K562 (cell line): ENCODE results near the gene CDHR2. TPM values are rescaled to one million over a fixed set of nuclear protein-coding genes. Genes with fewer than 3 reads are reported as not detected.

ENCODE experiments used
- ATAC-seq: fragments of 200-7000 bp; cut with Tn5 transposase; 3 replicates; pipeline ENCODE4 v1.9.1; 2020; ENCODE audit warnings: moderate library complexity
- BruUV-seq: library from RNA; stranded (reverse); fragments of 400-500 nt; replicated peaks from 2 replicates; lab custom pipeline; 2021; lab: Mats Ljungman, UMichigan
- CTCF ChIA-PET: fragments of 300-600 bp; formaldehyde crosslinking; extraction: SDS; loops from one replicate; lab custom pipeline; 2021; ENCODE audit warnings: low intra/inter-chr PET ratio; lab: Yijun Ruan, JAX
- POLR2A ChIA-PET: fragments of 300-600, 350-650 bp; sonication (Branson Sonifier 250); formaldehyde crosslinking; extraction: SDS; loops from one replicate; lab custom pipeline; 2021; ENCODE audit warnings: antibody characterized with exemption, inconsistent platforms; lab: Yijun Ruan, JAX
- DNase-seq, 4 experiments: peaks; one replicate each; pipeline versions ENCODE4 v3.0.0 to v3.0.0-alpha.2; 2011 to 2018; ENCODE audit warnings: low spot score in 3 of 4, mixed read lengths in 3 of 4; ENCODE audit errors: extremely low read depth in 1 of 4
- FAIRE-seq: peaks from 2 replicates; lab custom pipeline; 2011; peaks lifted over from hg19 to GRCh38; lab: Jason Lieb, UNC
- H2AFZ ChIP-seq: 2 replicates; pipeline ENCODE4 v1.6.0; 2011; ENCODE audit warnings: low read depth, low read length, control low read depth, inconsistent platforms
- H3K27ac ChIP-seq: fragments of 200-600 bp; 3 replicates; pipeline ENCODE4 v1.8.0; 2011; ENCODE audit warnings: low read depth, mild to moderate bottlenecking, control low read depth, inconsistent platforms, low read length, moderate library complexity, mixed read lengths; ENCODE audit errors: extremely low read depth
- H3K27me3 ChIP-seq, 2 experiments: fragments of 300-600 bp in 1 of 2; 2 replicates in 1 of 2; 3 replicates in 1 of 2; pipeline versions ENCODE4 v1.6.0 to v1.8.0; 2011; ENCODE audit warnings: inconsistent platforms in 2 of 2, low read length in 2 of 2, mild to moderate bottlenecking in 1 of 2, mixed read lengths in 1 of 2, moderate library complexity in 1 of 2; ENCODE audit not compliant: control insufficient read depth in 2 of 2, insufficient read depth in 2 of 2
- H3K36me3 ChIP-seq: fragments of 300-600 bp; 3 replicates; pipeline ENCODE4 v1.8.0; 2011; ENCODE audit warnings: mild to moderate bottlenecking, low read length, inconsistent platforms; ENCODE audit not compliant: control insufficient read depth, insufficient read depth
- H3K4me1 ChIP-seq, 2 experiments: fragments of 200-600 bp in 1 of 2; replicated peaks in 1 of 2; 2 replicates in 1 of 2; 3 replicates in 1 of 2; pipeline versions ENCODE4 v1.5.1 to v1.8.0; 2011; ENCODE audit warnings: inconsistent platforms in 2 of 2, low read length in 2 of 2, mild to moderate bottlenecking in 1 of 2, mixed read lengths in 1 of 2, moderate library complexity in 1 of 2; ENCODE audit not compliant: control insufficient read depth in 2 of 2, insufficient read depth in 2 of 2
- H3K4me2 ChIP-seq: 2 replicates; pipeline ENCODE4 v1.6.1; 2011; ENCODE audit warnings: low read length, control low read depth, inconsistent platforms, mixed read lengths; ENCODE audit not compliant: insufficient read depth
- H3K4me3 ChIP-seq: fragments of 200-600 bp; sonication (generic), shearing (Covaris generic); 2 replicates; pipeline ENCODE4 v1.5.1; 2016; ENCODE audit warnings: control low read depth, inconsistent platforms
- H3K79me2 ChIP-seq: fragments of 200-600 bp; 3 replicates; pipeline ENCODE4 v1.8.0; 2011; ENCODE audit warnings: low read length, inconsistent platforms; ENCODE audit not compliant: control insufficient read depth, insufficient read depth
- H3K9ac ChIP-seq, 2 experiments: 2 replicates each; pipeline versions ENCODE4 v1.6.0 to v1.6.1; 2011; ENCODE audit warnings: low read depth in 2 of 2, low read length in 2 of 2, control low read depth in 1 of 2, inconsistent platforms in 1 of 2, mild to moderate bottlenecking in 1 of 2, mixed read lengths in 1 of 2; ENCODE audit not compliant: insufficient read depth in 1 of 2
- H3K9me1 ChIP-seq: one replicate; pipeline ENCODE4 v1.6.0; 2011; ENCODE audit warnings: inconsistent platforms, mild to moderate bottlenecking, low read length, moderate library complexity; ENCODE audit not compliant: control insufficient read depth, insufficient read depth
- H3K9me3 ChIP-seq: replicated peaks from 2 replicates; pipeline ENCODE4 v1.5.1; 2011; ENCODE audit warnings: low read depth, low read length, inconsistent platforms; ENCODE audit not compliant: control insufficient read depth, insufficient read depth
- H4K20me1 ChIP-seq: replicated peaks from 2 replicates; pipeline ENCODE4 v1.6.1; 2011; ENCODE audit warnings: low read length, inconsistent platforms, mixed read lengths; ENCODE audit not compliant: control insufficient read depth, insufficient read depth
- CHCHD3 ChIP-seq: fragments of 250-450 bp; sonication (Bioruptor Pico); IDR thresholded peaks from 2 replicates; pipeline ENCODE4 v2.1.2; 2022; ENCODE audit warnings: mild to moderate bottlenecking
- GATAD2A ChIP-seq: fragments of 450-650 bp; IDR thresholded peaks from 2 replicates; pipeline ENCODE4 v1.6.1; 2017
- HDAC3 ChIP-seq: fragments of 450-650 bp; IDR thresholded peaks from 2 replicates; pipeline ENCODE4 v1.6.1; 2018; ENCODE audit warnings: borderline replicate concordance, mild to moderate bottlenecking, moderate library complexity; ENCODE audit not compliant: partially characterized antibody
- HLTF ChIP-seq: fragments of 450-650 bp; IDR thresholded peaks from 2 replicates; pipeline ENCODE4 v1.6.1; 2016
- HNRNPUL1 ChIP-seq: fragments of 200-400 bp; formaldehyde crosslinking; IDR thresholded peaks from 2 replicates; pipeline ENCODE4 v1.6.1; 2017; ENCODE audit warnings: low read length
- HSF4 ChIP-seq: fragments of 250-450 bp; sonication (Bioruptor Pico); IDR thresholded peaks from 2 replicates; pipeline ENCODE4 v2.1.2; 2022; ENCODE audit warnings: mild to moderate bottlenecking, moderate library complexity, borderline replicate concordance
- MAFF ChIP-seq: IDR thresholded peaks from 2 replicates; pipeline ENCODE4 v1.6.1; 2012; ENCODE audit warnings: low read length, improper control_type of control experiment
- RBM39 ChIP-seq: fragments of 200-400 bp; formaldehyde crosslinking; optimal IDR thresholded peaks from 2 replicates; pipeline ENCODE3; 2018; ENCODE audit warnings: low read depth, low read length
- SRSF7 ChIP-seq: fragments of 200-400 bp; formaldehyde crosslinking; optimal IDR thresholded peaks from 2 replicates; pipeline ENCODE3; 2017; ENCODE audit warnings: mild to moderate bottlenecking, low read depth, low read length
- ZC3H11A ChIP-seq: IDR thresholded peaks from 2 replicates; pipeline ENCODE4 v1.6.1; 2012; ENCODE audit warnings: low read depth, low read length, improper control_type of control experiment
- ZNF165 ChIP-seq: fragments of 250-450 bp; sonication (Bioruptor Pico); IDR thresholded peaks from 2 replicates; pipeline ENCODE4 v1.4.0; 2020; ENCODE audit warnings: borderline replicate concordance
- ZNF224 ChIP-seq: sonication (generic); formaldehyde crosslinking; IDR thresholded peaks from 2 replicates; pipeline ENCODE4 v1.8.0; 2022; ENCODE audit warnings: mild to moderate bottlenecking, missing genetic modification reagents
- WGBS: fragments of 100-300 bp; shearing (Covaris generic); methylation state at CpG from one replicate; pipeline ENCODE4 v1.1.6; 2016; ENCODE audit warnings: low coverage, mixed read lengths; ENCODE audit not compliant: insufficient coverage; ENCODE audit errors: missing lambda C conversion rate; 5-methylcytosine and 5-hydroxymethylcytosine counted together
- in situ Hi-C: fragments of 300-500 bp; cut with MboI; formaldehyde crosslinking; loops from 4 replicates; pipeline ENCODE4 v1.15.0; 2018; ENCODE audit warnings: inconsistent platforms, mixed read lengths
- intact Hi-C: fragments of 100-400 bp; cut with micrococcal nuclease; formaldehyde crosslinking; loops from 2 replicates; pipeline ENCODE4 v1.14.2; 2022
- polyA plus RNA-seq, 8 experiments: library from polyadenylated mRNA; depleted of rRNA in 4 of 8; stranded (reverse) in 5 of 8; unstranded in 3 of 8; fragments of >200 nt; fragmentation: Nextera tagmentation in 2 of 8; fragmentation: Illumina TruSeq in 1 of 8; extraction: Ambion mirVana in 2 of 8; extraction: Trizol in 1 of 8; gene quantifications; 2 replicates each; pipeline versions ENCODE4 v1.2.1 to v1.2.3, GENCODE V29; 2011 to 2014; ENCODE audit warnings: inconsistent platforms in 1 of 8, missing spikeins in 1 of 8
- total RNA-seq, 7 experiments: library from RNA; depleted of rRNA in 6 of 7; stranded (reverse); fragments of >200 nt in 6 of 7; fragmentation: Illumina TruSeq in 2 of 7; extraction: Trizol in 2 of 7; gene quantifications; 2 replicates each; pipeline versions ENCODE4 v1.2.1 to v1.2.3, GENCODE V29; 2011 to 2021; ENCODE audit warnings: low replicate concordance in 1 of 7
- TF ChIP-seq, protein P1 (sequence below): fragments of 150-350 bp; conservative IDR thresholded peaks from 2 replicates; pipeline ENCODE4 v1.6.1; 2014; ENCODE audit warnings: low read length

CDHR2 gene
- total and polyA plus RNA-seq, 9 of the 15 experiments (the other 6 are each of a cell fraction or from before 2014, with no cell fraction given) = 0.01 to 0.62 (median 0.09) TPM; not detected in 2

DNA sequence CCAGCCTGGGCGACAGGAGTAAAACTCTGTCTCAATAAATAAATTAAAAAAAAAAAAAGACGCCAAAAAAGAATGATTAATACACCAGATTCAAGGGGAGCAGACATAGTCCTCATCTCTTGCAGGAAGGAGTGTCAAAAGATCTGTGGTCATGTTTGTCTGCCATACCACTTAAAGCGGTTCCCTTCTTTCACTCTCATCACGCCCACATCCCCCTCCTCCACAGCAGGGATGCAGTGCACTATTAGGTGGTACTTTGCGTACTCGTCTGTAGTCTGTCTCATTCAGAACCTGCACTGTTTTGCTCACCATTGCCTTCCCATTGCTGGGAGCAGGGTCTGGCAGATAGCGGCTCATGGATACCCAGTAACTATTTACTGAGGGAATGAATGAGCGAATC lies 11.2 kb downstream of the CDHR2 start:
- Histone ChIP-seq H3K9me1 (no peaks in the 10 kb centered on the region), H4K20me1 (0 out of 2 replicates have a peak, but pooled peaks cover 9% of the 10 kb centered on the region), H3K9ac (no peak overlapping the region; a peak in 1 of 4 replicates), H3K79me2 (no peaks in the 10 kb centered on the region), H2AFZ (no peak overlapping the region), H3K27me3 (peaks cover 5 to 23% of the 10 kb centered on the region in 2 experiments; a peak in 4 of 5 replicates), H3K36me3 (no peaks in the 10 kb centered on the region), H3K4me2 (no peak overlapping the region), H3K4me1 (peaks cover 0 to under 1% of the 10 kb centered on the region in 2 experiments; a peak in 1 of 5 replicates), H3K4me3 (no peak overlapping the region), H3K9me3 (no peaks in the 10 kb centered on the region), H3K27ac (no peak overlapping the region)
- FAIRE-seq = no peak
- intact Hi-C loops (no loop called here), in situ Hi-C loops (no loop called here)
- TF ChIP-seq CHCHD3 (CRISPR knock-in tag) = no peak
- no peak for TF ChIP-seq ZNF165
- no peak for TF ChIP-seq ZC3H11A
- TF ChIP-seq ZNF224 (CRISPR knock-in tag) = no peak
- TF ChIP-seq HSF4 (CRISPR knock-in tag) = no peak
- no peak for TF ChIP-seq RBM39
- no peak for TF ChIP-seq GATAD2A
- TF ChIP-seq HDAC3 = no peak
- TF ChIP-seq SRSF7 = no peak
- TF ChIP-seq HNRNPUL1 = no peak
- TF ChIP-seq, protein P1, sequence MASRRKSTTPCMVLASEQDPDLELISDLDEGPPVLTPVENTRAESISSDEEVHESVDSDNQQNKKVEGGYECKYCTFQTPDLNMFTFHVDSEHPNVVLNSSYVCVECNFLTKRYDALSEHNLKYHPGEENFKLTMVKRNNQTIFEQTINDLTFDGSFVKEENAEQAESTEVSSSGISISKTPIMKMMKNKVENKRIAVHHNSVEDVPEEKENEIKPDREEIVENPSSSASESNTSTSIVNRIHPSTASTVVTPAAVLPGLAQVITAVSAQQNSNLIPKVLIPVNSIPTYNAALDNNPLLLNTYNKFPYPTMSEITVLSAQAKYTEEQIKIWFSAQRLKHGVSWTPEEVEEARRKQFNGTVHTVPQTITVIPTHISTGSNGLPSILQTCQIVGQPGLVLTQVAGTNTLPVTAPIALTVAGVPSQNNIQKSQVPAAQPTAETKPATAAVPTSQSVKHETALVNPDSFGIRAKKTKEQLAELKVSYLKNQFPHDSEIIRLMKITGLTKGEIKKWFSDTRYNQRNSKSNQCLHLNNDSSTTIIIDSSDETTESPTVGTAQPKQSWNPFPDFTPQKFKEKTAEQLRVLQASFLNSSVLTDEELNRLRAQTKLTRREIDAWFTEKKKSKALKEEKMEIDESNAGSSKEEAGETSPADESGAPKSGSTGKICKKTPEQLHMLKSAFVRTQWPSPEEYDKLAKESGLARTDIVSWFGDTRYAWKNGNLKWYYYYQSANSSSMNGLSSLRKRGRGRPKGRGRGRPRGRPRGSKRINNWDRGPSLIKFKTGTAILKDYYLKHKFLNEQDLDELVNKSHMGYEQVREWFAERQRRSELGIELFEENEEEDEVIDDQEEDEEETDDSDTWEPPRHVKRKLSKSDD = no peak
- no peak for TF ChIP-seq HLTF
- no peak for TF ChIP-seq MAFF
- ChIA-PET POLR2A (interaction anchor here (0.7 kb wide), 1 partner anchor 14 kb away, joined by 3 read pairs; no protein-coding TSS in a partner anchor), CTCF (no interaction called here)
- no peak for DNase-seq
- no peak for ATAC-seq
- no TSS peak for BruUV-seq
- WGBS = 18% methylated on average over 7 of the region's 8 CpGs
